Naive thymus-derived CD4-positive, alpha-beta T cell (primary cell): ENCODE data around the gene CPA5. TPM values are rescaled to one million over a fixed set of nuclear protein-coding genes. Genes with fewer than 3 reads are reported as not detected.

Source experiments
- ATAC-seq: fragments of 150-1000 bp; cut with Tn5 transposase; 2 replicates; pipeline ENCODE4 v1.10.0; 2021; ENCODE audit warnings: mild to moderate bottlenecking, moderate library complexity
- CTCF ChIA-PET: fragments of 350-600 bp; sonication (Branson Sonifier 250); formaldehyde crosslinking; loops from one replicate; lab custom pipeline; 2021; ENCODE audit warnings: antibody characterized with exemption; lab: Charles Lee
- POLR2A ChIA-PET: fragments of 350-600 bp; sonication (Branson Sonifier 250); formaldehyde crosslinking; loops from one replicate; lab custom pipeline; 2021; ENCODE audit warnings: antibody characterized with exemption, inconsistent platforms; lab: Charles Lee
- DNase-seq, 9 donors: peaks; one replicate each; pipeline versions ENCODE4 v3.0.0 to v3.0.0-alpha.2; 2020 to 2022; ENCODE audit warnings: mixed read lengths in 1 of 9
- H3K27ac ChIP-seq: one replicate; pipeline ENCODE4 v1.7.0; 2013; ENCODE audit warnings: mild to moderate bottlenecking, low read depth, low read length, moderate library complexity
- H3K27me3 ChIP-seq, 2 donors: one replicate each; pipeline ENCODE4 v1.7.0; 2013; ENCODE audit warnings: low read length in 2 of 2, mild to moderate bottlenecking in 2 of 2, moderate library complexity in 2 of 2; ENCODE audit not compliant: control insufficient read depth in 2 of 2, insufficient read depth in 2 of 2
- H3K36me3 ChIP-seq, 3 experiments: 1 replicate in 2 of 3; 2 replicates in 1 of 3; pipeline ENCODE4 v1.7.0; 2013; ENCODE audit warnings: low read length in 3 of 3, mild to moderate bottlenecking in 3 of 3, moderate library complexity in 1 of 3; ENCODE audit not compliant: insufficient read depth in 3 of 3, control insufficient read depth in 2 of 3
- H3K4me1 ChIP-seq, 2 donors: one replicate each; pipeline ENCODE4 v1.7.0; 2013; ENCODE audit warnings: low read length in 2 of 2, mild to moderate bottlenecking in 2 of 2, moderate library complexity in 1 of 2; ENCODE audit not compliant: control insufficient read depth in 2 of 2, insufficient read depth in 2 of 2
- H3K4me3 ChIP-seq: 2 replicates; pipeline ENCODE4 v1.7.0; 2013; ENCODE audit warnings: mild to moderate bottlenecking, low read length
- H3K9me3 ChIP-seq, 3 experiments: 1 replicate in 2 of 3; 2 replicates in 1 of 3; pipeline ENCODE4 v1.7.0; 2013; ENCODE audit warnings: low read length in 3 of 3; ENCODE audit not compliant: control insufficient read depth in 2 of 3
- H3K27ac Mint-ChIP-seq, 9 donors: one replicate each; pipeline ENCODE4 v1.8.0; 2020 to 2022; ENCODE audit warnings: mixed read lengths in 9 of 9, mild to moderate bottlenecking in 8 of 9, moderate library complexity in 5 of 9, inconsistent platforms in 2 of 9
- H3K27me3 Mint-ChIP-seq, 5 donors: one replicate each; pipeline ENCODE4 v1.8.0; 2021 to 2022; ENCODE audit warnings: mixed read lengths in 5 of 5, mild to moderate bottlenecking in 1 of 5
- H3K36me3 Mint-ChIP-seq, 5 donors: one replicate each; pipeline ENCODE4 v1.8.0; 2020 to 2022; ENCODE audit warnings: mixed read lengths in 5 of 5, mild to moderate bottlenecking in 3 of 5, inconsistent platforms in 1 of 5
- H3K4me1 Mint-ChIP-seq, 7 donors: one replicate each; pipeline ENCODE4 v1.8.0; 2020 to 2022; ENCODE audit warnings: mixed read lengths in 7 of 7, mild to moderate bottlenecking in 3 of 7, inconsistent platforms in 1 of 7
- H3K4me3 Mint-ChIP-seq, 10 donors: one replicate each; pipeline ENCODE4 v1.8.0; 2020 to 2022; ENCODE audit warnings: mild to moderate bottlenecking in 10 of 10, mixed read lengths in 10 of 10, moderate library complexity in 6 of 10, inconsistent platforms in 2 of 10
- H3K9me3 Mint-ChIP-seq, 11 donors: one replicate each; pipeline ENCODE4 v1.8.0; 2020 to 2022; ENCODE audit warnings: mixed read lengths in 11 of 11, mild to moderate bottlenecking in 4 of 11, inconsistent platforms in 1 of 11, moderate library complexity in 1 of 11
- intact Hi-C, 2 donors: fragments of 100-400 bp; cut with micrococcal nuclease; formaldehyde crosslinking; loops; one replicate each; pipeline ENCODE4 v1.15.1; 2023
- polyA plus RNA-seq, 2 donors: library from polyadenylated mRNA; unstranded; fragments of 300-500 nt; fragmentation: Illumina TruSeq; gene quantifications; one replicate each; pipeline ENCODE4 v1.2.3, GENCODE V29; 2021
- total RNA-seq, 6 experiments: library from RNA in 5 of 6; stranded (reverse) in 5 of 6; gene quantifications; 1 replicate in 5 of 6; 2 replicates in 1 of 6; pipeline ENCODE4 v1.2.3 and lab custom pipeline; 2021 to 2026

The CPA5 gene
- total and polyA plus RNA-seq, 7 experiments from 2014 or later = 0.77 to 7.9 (median 3.9) TPM; not detected in 2

- Histone ChIP-seq H3K27ac (no peak overlapping the region), H3K9me3 (no peaks in the 10 kb centered on the region), H3K4me3 (no peak overlapping the region), H3K36me3 (no peaks in the 10 kb centered on the region), H3K27me3 (no peaks in the 10 kb centered on the region), H3K4me1 (peaks cover 0 to 12% of the 10 kb centered on the region in 2 donors)
- ChIA-PET POLR2A (interaction anchor here (0.7 kb wide), 1 partner anchor 12 kb away, joined by 3 read pairs; no protein-coding TSS in a partner anchor), CTCF (interaction anchor here (0.7 kb wide), 1 partner anchor 359 kb away, joined by 3 read pairs; no protein-coding TSS in a partner anchor)
- Mint-ChIP-seq H3K27ac (peak overlapping the region in 5 of 9 donors; percentile 14 to 88 (median 83)), H3K36me3 (peaks cover 0 to 3% (median 0%) of the 10 kb centered on the region in 5 donors), H3K4me3 (peak overlapping the region in 4 of 10 donors; percentile 41 to 57 (median 54)), H3K4me1 (peaks cover 15 to 46% (median 38%) of the 10 kb centered on the region in 7 donors), H3K9me3 (no peaks in the 10 kb centered on the region), H3K27me3 (peaks cover 0 to 4% (median 0%) of the 10 kb centered on the region in 5 donors)
- no peak for DNase-seq
- intact Hi-C loops = no loop called here
- ATAC-seq = no peak
Measured at GRCh38 chr7:130366564-130366963, 21.9 kb downstream of the CPA5 start.

GRCh38 chr7:130367088-130367755, 22.6 kb downstream of the CPA5 start:
- Mint-ChIP-seq H3K4me1 (peaks cover 15 to 51% (median 38%) of the 10 kb centered on the region in 7 donors), H3K9me3 (no peaks in the 10 kb centered on the region), H3K4me3 (peak overlapping the region; percentile 7 to 73 (median 54)), H3K27ac (peak overlapping the region in 8 of 9 donors; percentile 68 to 91 (median 84)), H3K27me3 (peaks cover 0 to 4% (median 0%) of the 10 kb centered on the region in 5 donors), H3K36me3 (peaks cover 0 to 3% (median 0%) of the 10 kb centered on the region in 5 donors)
- Histone ChIP-seq H3K9me3 (no peaks in the 10 kb centered on the region), H3K36me3 (no peaks in the 10 kb centered on the region), H3K27ac (peak overlapping the region; percentile 24), H3K27me3 (no peaks in the 10 kb centered on the region), H3K4me1 (peaks cover 0 to 12% of the 10 kb centered on the region in 2 donors), H3K4me3 (no peak overlapping the region)
- ChIA-PET CTCF (no interaction called here), POLR2A (interaction anchor here (0.6 kb wide), 1 partner anchor 150 kb away, joined by 3 read pairs; no protein-coding TSS in a partner anchor)
- intact Hi-C loops = no loop called here
- peak; percentile 76 for ATAC-seq
- peak in 6 of 9 donors; percentile 30 to 61 (median 50) for DNase-seq

DNA sequence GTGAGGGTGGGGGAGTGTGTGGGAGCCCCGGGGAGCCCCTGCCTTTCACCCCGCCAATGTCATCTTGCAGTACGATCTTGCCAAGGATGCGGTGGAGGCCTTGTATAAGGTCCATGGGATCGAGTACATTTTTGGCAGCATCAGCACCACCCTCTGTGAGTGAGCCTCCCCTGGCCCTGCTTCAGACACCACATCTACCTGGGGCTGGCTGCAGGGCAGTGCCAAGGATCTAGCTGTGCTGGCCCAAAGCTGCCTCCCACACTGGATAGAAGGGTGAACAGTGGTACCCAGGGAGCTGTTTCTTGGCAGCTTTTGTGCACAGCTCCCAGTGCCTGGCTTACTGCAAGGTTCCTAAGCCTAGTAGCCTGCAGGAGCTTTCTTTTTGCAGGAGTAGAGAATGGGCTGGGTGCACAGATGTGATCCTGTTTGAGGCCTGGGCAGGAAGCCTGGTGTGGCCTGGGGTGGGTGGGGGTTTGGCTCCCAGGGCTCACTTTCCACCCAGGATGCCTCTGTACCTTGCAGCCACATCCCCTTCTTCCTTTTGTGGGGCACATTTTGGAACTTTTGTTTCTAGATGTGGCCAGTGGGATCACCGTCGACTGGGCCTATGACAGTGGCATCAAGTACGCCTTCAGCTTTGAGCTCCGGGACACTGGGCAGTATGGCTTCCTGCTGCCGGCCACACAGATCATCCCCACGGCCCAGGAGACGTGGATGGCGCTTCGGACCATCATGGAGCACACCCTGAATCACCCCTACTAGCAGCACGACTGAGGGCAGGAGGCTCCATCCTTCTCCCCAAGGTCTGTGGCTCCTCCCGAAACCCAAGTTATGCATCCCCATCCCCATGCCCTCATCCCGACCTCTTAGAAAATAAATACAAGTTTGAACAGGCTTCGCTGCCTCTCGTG, 23.5 kb downstream of the CPA5 start:
- Histone ChIP-seq H3K4me3 (no peak overlapping the region), H3K27ac (peak overlapping the region; percentile 24), H3K4me1 (peaks cover 0 to 12% of the 10 kb centered on the region in 2 donors), H3K9me3 (no peaks in the 10 kb centered on the region), H3K36me3 (no peaks in the 10 kb centered on the region), H3K27me3 (no peaks in the 10 kb centered on the region)
- DNase-seq (no peak), ATAC-seq (no peak)
- POLR2A ChIA-PET = no interaction called here
- Mint-ChIP-seq H3K36me3 (peaks cover 0 to 3% (median 0%) of the 10 kb centered on the region in 5 donors), H3K9me3 (no peaks in the 10 kb centered on the region), H3K27ac (peak overlapping the region in 6 of 9 donors; percentile 53 to 91 (median 84)), H3K4me3 (peak overlapping the region in 7 of 10 donors; percentile 22 to 58 (median 54)), H3K4me1 (peaks cover 15 to 51% (median 38%) of the 10 kb centered on the region in 7 donors), H3K27me3 (peaks cover 0 to 4% (median 0%) of the 10 kb centered on the region in 5 donors)
- intact Hi-C loops = loop anchor here in 1 of 2 donors (2.0 kb wide), 1 partner anchor 27 kb away; no protein-coding TSS in a partner anchor
- CTCF ChIA-PET = no interaction called here

GRCh38 chr7:130369110-130369711, 24.6 kb downstream of the CPA5 start:
- Mint-ChIP-seq H3K36me3 (peaks cover 0 to 3% (median 0%) of the 10 kb centered on the region in 5 donors), H3K27me3 (no peaks in the 10 kb centered on the region), H3K4me1 (peaks cover 15 to 51% (median 38%) of the 10 kb centered on the region in 7 donors), H3K27ac (peak overlapping the region in 8 of 9 donors; percentile 32 to 93 (median 72)), H3K4me3 (peak overlapping the region; percentile 2 to 76 (median 52)), H3K9me3 (no peaks in the 10 kb centered on the region)
- no peak overlapping the region for H3K27ac ChIP-seq
- peak in 2 of 9 donors; percentile 8 to 20 for DNase-seq
- intact Hi-C loops = loop anchor here in 1 of 2 donors (2.0 kb wide), 1 partner anchor 26 kb away; no protein-coding TSS in a partner anchor
- CTCF ChIA-PET = no interaction called here
- POLR2A ChIA-PET = no interaction called here
- H3K36me3 ChIP-seq = no peaks in the 10 kb centered on the region
- peaks cover 0 to 12% of the 10 kb centered on the region in 2 donors for H3K4me1 ChIP-seq
- no peak overlapping the region for H3K4me3 ChIP-seq
- H3K27me3 ChIP-seq = no peaks in the 10 kb centered on the region
- ATAC-seq = peak; percentile 55
- no peaks in the 10 kb centered on the region for H3K9me3 ChIP-seq

GRCh38 chr7:130369831-130370550, 25.4 kb downstream of the CPA5 start:
- DNase-seq (no peak), ATAC-seq (no peak)
- Mint-ChIP-seq H3K9me3 (no peaks in the 10 kb centered on the region), H3K36me3 (peaks cover 0 to 3% (median 0%) of the 10 kb centered on the region in 5 donors), H3K27me3 (no peaks in the 10 kb centered on the region), H3K4me1 (peaks cover 15 to 50% (median 38%) of the 10 kb centered on the region in 7 donors), H3K4me3 (peak overlapping the region in 2 of 10 donors; percentile 41 to 57), H3K27ac (peak overlapping the region in 7 of 9 donors; percentile 32 to 93 (median 71))
- Histone ChIP-seq H3K36me3 (no peaks in the 10 kb centered on the region), H3K9me3 (no peaks in the 10 kb centered on the region), H3K4me3 (no peak overlapping the region), H3K27me3 (no peaks in the 10 kb centered on the region), H3K27ac (no peak overlapping the region), H3K4me1 (peaks cover 0 to 12% of the 10 kb centered on the region in 2 donors)
- intact Hi-C loops = loop anchor here in 1 of 2 donors (2.0 kb wide), 1 partner anchor 25 kb away; no protein-coding TSS in a partner anchor
- ChIA-PET CTCF (no interaction called here), POLR2A (no interaction called here)
